Measurements from ENCODE around the gene TINCR.
"Not testable (repeated sequence)": the region's sequence is repeated elsewhere in the genome, so short reads cannot be mapped to it uniquely, and the experiment has no call there.

TINCR gene

DNA sequence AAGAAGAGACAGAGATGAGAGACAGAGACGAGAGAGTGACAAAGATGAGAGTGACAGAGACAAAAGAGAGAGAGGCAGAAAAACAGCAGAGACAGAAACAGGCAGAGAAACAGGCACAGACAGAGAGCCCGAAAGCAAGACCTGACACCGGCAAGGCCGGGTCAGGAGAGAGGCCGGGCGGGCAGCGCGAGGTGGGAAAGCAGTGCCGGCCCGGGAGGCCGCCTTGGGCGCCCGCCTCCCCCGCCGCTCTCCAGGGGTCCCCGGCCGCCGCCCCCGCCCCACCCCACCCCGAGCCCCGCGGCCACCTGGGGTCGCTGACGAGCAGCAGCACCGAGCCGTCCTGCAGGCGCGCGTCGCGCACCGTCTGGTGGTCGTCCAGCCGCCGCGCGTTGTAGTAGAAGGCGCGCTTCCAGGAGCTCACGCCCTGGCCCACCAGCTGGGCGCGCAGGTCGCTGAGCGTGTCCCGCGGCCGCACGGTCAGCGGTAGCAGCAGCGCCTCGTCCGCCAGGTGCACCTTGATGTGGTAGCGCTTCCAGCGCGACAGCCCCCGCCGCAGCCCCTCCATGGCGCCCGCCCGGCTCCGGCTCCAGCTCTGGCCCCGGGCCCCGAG lies at the start of gene TINCR:
TSS of gene TINCR (minus strand) at position 594 of the 610 bp plus-strand sequence.
- no peak for DNase-seq

DNA sequence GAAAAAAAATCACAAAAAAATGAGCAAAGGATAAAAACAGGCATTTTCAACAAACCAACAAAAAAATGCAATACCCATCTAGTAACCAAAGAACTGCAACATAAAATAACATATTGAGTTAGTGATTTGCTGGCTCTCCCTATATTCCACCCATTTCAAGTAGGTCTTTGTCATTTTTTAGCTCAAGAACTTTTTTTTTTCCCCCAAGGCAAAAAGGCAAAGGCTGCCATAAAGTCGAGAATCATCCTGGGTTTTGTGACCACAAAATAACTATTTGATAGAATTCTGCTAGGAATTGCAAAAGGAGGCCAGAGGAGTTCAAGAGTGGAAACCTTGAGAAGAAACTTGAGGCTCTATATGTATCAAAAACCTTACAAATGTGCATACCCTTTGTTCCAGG lies 49.3 kb upstream of the TINCR start:
- DNase-seq: no peak

DNA sequence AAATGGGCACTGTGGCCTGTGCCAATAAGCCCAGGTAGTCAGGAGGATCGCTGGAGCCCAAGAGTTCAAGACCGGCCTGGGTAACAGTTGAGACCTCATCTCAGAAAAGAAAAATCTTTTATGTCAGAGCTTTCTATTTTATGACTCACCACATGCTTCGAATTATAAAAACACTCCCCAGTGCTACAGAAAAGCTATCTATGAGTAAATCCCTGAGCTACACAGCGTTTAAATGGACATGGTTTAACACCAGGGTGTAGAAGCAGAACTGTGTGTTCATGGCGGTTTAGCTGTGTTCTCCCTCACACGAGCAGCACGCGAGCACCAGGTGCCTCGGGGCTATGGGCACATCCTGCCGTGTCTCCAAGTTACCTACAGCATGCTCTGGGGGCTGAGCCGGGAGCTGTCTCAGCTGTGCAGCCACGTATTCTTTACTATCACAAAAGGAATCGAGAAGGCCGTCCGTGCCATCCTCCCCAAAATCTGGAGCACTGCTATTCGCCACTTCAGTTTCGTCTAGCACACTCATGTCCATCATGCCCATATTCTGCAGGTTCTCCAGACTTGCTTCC lies 48.1 kb upstream of the TINCR start:
- DNase-seq: no peak

DNA sequence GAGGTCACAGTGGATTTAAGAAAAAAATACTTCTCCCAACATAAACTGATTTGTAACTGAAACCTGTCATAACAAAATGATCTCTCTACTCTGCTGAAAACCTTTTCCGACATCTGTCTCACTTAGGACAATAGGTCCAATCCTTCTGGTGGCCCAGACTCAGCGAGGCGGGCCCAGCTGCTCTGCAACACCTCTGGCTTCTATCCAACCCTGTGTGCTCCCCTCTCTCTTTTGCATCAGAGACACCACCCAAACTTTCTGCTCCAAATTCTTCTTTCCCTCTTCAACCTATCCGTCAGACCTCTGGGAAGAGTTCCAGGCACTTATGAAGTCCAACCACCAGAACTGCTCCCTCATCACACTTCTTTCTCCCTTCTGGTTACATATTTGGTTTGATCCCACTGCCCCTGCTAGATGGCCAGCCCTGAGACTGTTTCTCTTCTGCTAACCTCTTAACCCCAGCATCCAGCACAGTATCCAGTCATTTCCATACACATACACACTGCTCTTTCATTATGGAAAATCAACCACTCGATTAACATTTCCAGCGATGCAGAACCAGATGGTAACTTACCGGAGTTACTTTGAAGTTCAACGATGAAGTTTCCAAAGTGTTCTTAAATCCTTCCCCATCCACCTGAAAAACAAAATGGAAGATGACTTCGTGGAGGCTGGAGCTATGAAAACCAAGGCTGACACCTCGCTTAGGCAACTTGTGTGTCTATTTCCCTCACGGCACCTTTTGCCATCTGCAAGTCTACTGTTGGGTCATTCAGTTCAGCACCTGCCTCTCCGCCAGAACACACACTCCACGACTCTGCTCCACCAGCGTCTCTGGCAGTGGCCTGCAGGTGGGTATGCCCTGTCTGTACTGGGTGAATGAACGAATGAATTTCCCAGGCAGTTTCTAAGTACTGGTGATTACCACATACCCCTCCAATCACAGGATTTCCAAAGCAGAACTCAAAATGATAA lies 45.4 kb upstream of the TINCR start:
- no peak for DNase-seq

DNA sequence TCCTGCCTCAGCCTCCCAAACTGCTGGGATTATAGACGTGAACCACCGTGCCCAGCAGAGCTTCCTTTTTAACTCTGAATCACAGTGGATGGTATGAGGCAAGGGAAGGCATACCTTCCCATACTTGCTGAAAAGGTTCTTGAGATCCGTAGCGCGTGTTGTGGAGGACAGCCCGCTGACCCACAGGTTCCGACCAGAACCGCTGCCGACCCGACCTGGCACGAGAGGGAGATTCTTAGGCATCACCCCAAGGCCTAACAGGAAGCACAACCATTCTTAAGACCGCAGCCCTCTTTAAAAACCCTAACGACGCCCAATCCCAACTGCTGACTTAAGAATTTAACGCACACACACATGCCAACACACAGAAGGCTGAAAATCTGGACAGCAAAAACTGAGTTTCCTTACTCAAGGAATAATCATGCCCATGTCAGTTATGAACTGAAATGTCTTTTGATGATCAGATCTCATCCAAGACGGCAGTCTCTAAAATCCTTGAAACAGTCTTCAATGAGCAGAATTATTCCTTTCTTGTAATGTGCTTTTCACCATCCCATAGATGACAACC lies 42.2 kb upstream of the TINCR start:
- DNase-seq: no peak

DNA sequence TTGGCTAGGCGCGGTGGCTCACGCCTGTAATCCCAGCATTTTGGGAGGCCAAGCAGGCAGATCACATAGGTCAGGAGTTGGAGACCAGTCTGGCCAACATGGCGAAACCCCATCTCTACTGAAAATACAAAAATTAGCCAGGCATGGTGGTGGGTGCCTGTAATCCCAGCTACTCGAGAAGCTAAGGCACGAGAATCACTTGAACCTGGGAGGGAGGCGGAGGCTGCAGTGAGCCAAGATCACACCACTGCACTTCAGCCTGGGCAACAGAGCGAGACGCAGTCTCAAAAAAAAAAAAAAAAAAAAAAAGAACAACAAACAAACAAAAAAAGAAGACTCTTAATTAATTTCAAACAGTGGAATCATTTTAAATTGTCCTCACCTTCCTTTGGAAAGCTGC lies 41.0 kb upstream of the TINCR start:
- not testable (repeated sequence) for DNase-seq

DNA sequence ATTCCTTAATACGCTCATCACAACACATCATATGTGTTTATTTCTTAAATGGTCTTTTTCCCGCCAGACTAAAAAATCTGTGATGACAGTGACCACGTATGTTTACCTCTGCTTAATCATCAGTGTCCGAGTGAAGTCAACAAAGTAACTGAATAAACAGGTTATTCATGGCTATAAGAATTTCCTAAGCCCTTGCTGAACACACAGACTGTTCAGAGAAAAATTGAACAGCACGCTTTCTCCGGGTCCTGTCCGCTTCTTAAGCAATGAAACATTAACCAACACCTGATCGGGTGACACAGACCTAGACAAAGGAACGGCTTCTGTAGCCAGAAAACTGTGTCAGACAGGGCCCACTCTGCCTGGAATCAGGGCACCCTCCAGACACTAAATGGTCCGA lies 40.5 kb upstream of the TINCR start:
- no peak for DNase-seq

DNA sequence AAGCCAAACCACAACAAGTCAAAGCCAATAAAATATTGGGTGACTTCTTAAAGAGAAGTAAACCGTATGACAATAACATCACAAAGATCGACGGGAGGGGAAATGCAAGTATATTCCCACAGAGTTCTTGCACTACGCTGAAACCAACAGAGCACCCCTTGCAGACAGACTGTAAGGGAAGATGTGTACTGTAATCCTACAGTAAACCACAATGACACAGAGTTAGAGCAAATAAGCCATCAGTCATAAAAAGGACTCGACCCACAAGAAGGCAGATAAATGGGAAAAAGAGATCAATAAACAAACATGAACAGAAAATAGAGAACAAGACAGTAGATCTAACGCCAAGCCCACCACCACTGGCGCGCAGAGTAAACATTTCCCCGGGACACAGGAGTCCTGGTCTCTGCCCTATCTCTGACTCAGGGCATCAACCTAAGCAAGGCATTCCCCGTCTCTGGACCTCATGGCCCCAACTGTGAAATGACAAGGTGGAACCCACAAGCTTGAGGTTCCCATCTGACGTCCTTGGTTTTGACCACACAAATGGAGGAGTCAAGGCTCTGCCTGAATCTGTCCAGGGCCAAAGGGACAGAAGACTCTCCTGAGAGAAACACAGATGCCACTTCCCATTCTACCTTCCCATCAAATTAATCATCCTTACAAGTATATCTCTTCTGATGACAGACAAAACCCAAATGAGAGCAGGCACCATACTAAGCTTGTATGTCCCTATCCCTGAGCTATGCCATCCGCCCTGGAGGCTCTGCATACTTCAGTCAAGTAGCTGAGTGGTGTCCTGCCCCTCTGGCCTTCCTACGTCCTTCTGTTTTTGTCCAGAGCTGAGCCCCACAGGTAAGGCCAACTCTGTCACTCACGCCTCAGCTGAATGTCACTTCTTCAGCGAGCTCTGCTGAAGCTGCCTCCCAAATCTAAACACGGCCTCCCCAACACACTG lies 39.8 kb upstream of the TINCR start:
- DNase-seq: no peak

DNA sequence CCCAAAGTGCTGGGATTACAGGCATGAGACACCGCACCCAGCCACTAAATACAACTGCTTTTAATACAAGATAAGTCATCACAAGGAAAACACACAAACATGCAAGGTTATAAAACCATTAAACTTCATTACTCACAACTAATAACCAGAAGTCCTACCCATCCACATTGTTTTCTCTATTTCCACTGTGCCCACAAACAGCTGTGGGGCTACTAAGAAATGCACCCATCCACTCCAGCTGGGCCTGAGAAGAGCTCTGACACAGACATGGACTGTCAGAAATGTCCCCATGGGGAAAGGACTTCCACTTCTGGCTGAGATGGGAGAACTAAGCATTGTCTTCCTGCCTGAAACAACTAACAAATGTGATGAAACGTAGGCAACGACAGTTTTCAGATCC lies 37.6 kb upstream of the TINCR start:
- no peak for DNase-seq

DNA sequence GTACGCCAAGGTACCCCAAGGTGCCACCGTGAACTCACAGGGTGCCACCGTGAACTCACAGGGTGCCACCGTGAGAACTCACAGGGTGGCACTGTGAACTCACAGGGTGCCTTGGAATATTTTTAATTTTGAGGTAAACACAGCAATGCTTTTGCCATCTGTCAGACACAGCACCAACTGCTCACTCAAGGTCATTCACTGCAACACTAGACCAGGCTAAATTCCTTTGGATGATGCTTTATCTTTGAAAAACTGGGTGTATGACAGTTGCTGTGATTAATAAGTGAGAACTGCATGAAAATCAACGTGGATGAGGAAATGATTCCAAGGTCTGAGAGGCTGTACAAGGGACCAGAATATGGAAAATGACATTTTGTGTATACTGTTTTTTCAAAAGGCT lies 35.9 kb upstream of the TINCR start:
- DNase-seq: no peak

DNA sequence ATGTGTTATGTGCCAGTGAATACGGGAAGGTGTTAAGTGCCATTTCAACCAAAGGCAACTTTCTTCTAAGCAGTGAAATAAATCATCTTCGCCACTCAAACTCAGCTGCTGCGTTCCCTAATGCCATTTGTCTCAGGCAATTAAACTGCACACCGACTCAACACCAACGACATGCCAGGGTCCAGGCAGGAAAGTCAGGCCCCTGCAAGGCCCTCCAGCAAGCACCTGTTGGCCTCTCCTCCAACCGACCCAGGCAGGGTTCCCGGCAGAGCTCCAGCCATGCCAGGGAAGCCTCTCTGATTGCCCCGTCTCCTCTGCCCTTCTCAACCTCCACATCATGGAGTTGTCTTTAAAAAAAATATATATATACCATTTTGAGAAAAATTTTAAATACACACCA lies 33.0 kb upstream of the TINCR start:
- no peak for DNase-seq

DNA sequence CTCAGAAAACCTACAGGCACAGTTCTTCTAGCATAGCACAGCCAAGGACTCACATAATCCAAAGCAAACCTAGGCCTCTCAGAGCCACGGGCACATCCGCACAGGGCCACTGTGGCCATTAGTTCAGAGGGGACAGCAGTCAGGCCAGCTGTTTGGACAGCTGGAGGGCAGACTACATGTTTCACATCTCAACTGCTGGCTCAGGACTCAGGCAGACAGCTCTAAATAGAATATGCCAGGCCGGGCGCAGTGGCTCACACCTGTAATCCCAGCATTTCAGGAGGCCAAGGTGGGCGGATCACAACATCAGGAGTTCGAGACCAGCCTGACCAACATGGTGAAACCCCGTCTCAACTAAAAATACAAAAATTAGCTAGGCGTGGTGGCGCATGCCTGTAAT lies 28.0 kb upstream of the TINCR start:
- DNase-seq: no peak

DNA sequence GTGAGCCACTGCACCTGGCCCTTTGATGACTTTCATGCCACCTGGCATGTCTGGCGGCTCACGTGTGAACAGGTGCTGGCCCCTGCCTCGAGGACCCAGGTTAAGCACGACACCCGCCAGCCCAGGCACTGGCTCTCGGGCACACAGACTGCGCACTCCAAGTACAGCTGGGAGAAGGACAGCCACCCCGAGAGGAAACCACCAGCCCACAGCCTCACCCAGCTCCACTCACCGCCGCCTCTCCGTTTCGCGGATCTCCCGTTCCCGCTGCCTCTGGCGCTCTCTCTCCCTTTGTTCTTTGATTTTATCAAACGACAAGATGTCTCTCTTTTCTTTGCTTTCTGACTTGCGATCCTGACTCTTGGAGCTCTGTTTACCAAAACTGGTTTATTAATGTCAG lies 27.4 kb upstream of the TINCR start:
- no peak for DNase-seq

DNA sequence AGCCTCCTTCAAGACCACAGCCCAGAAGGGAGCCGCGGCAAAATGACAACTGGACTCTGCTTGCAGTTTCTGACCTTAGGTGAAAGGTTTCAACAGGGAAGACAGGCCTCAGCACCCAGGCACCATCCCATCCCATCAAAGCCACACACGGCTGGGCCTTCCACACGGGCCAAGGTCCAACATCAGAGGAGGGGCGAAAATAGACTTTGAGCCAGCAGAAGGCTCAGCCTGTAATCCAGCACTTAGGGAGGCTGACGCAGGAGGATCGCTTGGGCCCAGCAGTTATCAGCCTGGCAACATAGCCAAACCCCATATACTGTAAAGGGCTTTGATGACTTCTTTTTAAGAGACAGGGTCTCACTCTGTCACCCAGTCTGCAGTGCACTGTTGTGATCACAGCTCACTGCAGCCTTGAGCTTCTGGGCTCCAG lies 26.8 kb upstream of the TINCR start:
- DNase-seq: no peak

DNA sequence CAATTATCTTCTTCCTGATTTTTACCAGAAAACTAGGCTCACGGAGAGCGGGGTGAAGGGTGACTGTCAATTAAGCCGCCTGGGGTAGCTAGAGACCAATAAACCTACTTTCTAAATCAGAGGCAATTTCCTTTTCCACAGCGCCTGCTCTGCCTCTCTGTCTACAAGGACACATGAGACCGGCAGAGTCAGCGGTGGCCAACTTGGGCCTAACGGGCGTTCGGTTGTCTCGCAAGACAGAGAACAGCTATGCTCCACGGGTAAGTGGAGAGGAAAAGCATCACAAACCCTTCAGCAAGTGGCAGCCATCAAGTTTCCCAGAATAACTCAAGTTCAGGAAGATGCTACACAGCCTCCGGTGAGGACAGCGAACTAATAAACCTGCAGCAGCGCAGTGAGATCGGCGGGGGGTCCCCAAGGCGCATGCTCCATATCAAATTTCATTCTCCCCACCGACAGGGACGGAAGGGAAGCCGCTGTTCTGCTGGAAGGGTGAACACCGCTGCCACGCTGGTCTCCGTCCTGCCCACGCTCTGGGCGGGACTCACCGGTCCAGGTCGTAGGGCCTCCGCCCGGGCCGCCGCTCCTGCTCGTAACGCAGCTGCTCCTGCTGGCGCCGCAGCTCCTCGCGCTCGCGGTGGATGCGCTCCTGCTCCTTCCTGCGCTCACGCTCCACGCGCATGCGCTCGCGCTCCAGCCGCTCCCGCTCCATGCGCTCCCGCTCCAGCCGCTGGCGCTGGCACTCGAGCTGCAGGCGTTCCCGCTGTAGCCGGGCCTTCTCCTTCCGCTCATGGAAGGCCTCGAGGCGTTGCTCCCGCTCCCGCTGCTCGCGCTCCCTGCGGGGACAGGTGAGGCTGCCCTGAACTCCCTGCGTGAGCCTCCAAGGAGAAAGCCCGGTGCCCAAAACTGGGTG lies 25.8 kb upstream of the TINCR start:
- no peak for DNase-seq

DNA sequence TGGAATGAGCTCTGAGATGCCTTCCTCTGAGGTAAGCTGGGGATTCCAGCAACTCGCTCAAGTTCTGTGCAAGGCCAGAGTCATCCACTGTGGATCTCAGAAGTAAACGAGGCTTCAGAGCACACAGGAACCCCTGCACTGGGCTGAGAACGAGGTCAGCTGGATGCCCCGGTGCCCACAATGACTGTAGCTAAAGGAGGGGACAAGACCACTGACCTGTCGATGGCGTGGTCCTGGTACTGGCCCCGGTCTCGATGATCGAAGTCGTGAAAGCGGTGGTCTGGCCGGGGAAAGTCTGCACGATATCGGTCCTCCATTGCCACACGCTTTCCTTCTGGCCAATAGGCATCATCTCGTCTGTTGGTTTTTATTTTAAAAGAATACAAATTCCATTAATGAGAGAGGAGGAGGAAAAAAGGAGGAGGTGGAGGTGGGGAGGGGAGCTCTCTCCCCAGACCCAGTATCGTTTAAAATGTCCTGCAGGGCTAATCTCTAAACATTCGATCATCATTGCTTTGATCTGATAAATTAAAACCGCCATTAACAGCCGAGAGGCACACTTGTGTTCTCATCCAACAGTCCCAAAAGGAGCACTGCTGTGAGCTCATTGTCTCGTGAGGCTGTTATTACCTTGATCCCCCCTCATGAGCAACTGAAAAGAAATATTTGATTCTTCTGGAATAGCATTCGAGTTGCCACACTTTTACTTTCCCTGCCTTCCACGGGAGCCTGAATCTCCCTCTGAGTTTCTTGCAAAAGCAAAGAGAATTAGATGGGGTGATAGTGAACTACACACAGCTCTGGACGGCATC lies 25.0 kb upstream of the TINCR start:
- no peak for DNase-seq

DNA sequence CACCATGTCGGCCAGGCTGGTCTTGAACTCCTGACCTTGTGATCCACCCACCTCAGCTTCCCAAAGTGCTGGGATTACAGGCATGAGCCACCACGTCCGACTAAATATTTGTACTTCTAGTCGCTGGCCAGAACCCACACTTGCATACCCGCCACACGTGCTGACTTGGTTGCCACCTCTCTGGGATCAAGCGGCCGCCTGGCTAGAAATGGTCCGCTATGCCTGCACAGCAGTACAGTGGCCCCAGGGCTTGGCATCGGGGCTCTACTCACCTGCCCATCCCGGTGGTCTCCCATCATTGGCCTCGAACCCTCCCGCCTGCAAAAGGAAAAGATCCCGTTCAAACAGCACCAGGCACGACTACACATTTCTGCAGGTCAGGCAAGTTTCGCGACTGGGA lies 23.7 kb upstream of the TINCR start:
- DNase-seq: no peak

DNA sequence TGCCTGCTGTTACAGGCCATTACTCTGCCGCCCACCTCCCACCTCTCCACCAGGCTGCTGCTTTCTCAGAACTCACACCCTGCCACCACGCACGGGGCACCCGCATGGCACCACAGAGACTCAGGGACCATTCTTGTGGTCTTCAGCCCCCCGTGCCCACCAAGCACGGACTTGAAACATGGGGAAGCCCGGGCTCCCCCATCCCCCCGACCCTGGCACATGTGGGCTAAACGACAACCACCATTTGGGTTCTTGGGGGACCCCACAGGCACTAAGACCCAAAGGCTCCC lies 23.1 kb upstream of the TINCR start:
- DNase-seq: no peak

DNA sequence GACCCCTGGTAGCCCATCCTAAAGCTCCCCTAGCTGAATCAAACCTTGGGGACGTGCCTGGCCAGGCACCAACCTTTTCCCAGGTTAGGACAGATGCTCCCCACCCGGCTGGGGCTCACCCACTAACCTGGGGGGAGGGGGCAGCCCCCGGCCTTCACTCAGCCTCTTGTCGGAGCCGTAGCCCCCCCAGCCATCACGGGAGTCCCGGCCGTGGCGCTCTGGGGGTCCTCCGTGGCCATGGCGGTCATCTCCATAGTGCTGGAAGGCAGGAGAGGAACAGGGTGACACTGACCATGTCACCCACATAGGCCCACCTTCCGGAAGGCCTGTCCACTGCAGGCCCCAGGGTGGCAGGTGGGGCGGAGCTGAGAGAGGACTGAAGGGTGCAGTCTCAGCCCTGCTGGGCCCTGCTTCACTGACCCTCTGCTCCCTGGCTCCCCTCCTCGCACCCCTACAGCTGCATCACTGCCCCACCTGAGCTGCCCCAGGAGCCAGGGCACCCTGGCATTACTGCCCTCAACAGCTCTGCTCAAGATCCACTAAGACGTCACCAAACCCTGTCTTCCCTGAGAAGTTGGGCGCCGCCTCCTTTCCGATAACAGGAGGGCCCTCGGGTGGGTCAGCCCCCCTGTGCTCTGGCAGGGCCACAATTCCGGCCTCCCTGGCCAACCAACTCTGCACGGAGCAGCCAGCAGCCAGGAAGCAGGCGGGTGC lies 22.6 kb upstream of the TINCR start:
- no peak for DNase-seq
